Esophagus muscularis mucosa (tissue), 4 donors: ENCODE results near the gene HELZ2. TPM values are rescaled to one million over a fixed set of nuclear protein-coding genes. Genes with fewer than 3 reads are reported as not detected.
"Not testable (repeated sequence)": the region's sequence is repeated elsewhere in the genome, so short reads cannot be mapped to it uniquely, and the experiment has no call there.

Experiments
- DNase-seq: peaks from one replicate; pipeline ENCODE4 v3.0.0-alpha.2; 2017; ENCODE audit errors: extremely low spot score
- H3K27ac ChIP-seq, 4 donors: fragments of 200-600 bp; sonication (generic); replicated peaks in 1 of 4; 1 replicate in 3 of 4; 2 replicates in 1 of 4; pipeline ENCODE4 v1.5.1; 2016 to 2019; ENCODE audit warnings: mild to moderate bottlenecking in 1 of 4
- H3K27me3 ChIP-seq, 4 donors: fragments of 200-600 bp; sonication (generic); one replicate each; pipeline versions ENCODE4 v1.5.1 to v1.6.0; 2016 to 2019
- H3K36me3 ChIP-seq, 4 donors: fragments of 200-600 bp; sonication (generic); one replicate each; pipeline ENCODE4 v1.5.1; 2016 to 2019
- H3K4me1 ChIP-seq, 4 donors: fragments of 200-600 bp; sonication (generic); one replicate each; pipeline ENCODE4 v1.5.1; 2016 to 2019
- H3K4me3 ChIP-seq, 4 donors: fragments of 200-600 bp; sonication (generic); 1 replicate in 2 of 4; 2 replicates in 2 of 4; pipeline ENCODE4 v1.5.1; 2016 to 2019; ENCODE audit warnings: mild to moderate bottlenecking in 4 of 4, moderate library complexity in 1 of 4
- H3K9me3 ChIP-seq, 4 donors: fragments of 200-600 bp; sonication (generic); 1 replicate in 3 of 4; 2 replicates in 1 of 4; pipeline ENCODE4 v1.5.1; 2016 to 2019
- EP300 ChIP-seq: sonication (generic); formaldehyde crosslinking; IDR thresholded peaks from one replicate; pipeline ENCODE4 v1.6.1; 2017; ENCODE audit warnings: antibody characterized with exemption
- POLR2A ChIP-seq: fragments of 450-650 bp; IDR thresholded peaks from one replicate; pipeline ENCODE4 v1.6.1; 2017; ENCODE audit warnings: antibody characterized with exemption, moderate library complexity, mild to moderate bottlenecking, low read depth
- POLR2AphosphoS5 ChIP-seq, 2 donors: sonication (generic); formaldehyde crosslinking; IDR thresholded peaks; one replicate each; pipeline ENCODE4 v1.6.1; 2017; ENCODE audit warnings: antibody characterized with exemption in 2 of 2
- WGBS: methylation state at CpG from one replicate; pipeline ENCODE4 v1.1.5; 2018; 5-methylcytosine and 5-hydroxymethylcytosine counted together
- intact Hi-C: fragments of 100-400 bp; cut with DNase I; formaldehyde crosslinking; loops from one replicate; pipeline ENCODE4 v1.15.1; 2023
- total RNA-seq, 4 donors: library from RNA; depleted of rRNA; stranded (reverse); fragments of >200 nt; gene quantifications; one replicate each; pipeline versions ENCODE4 v1.1.0 to v1.2.1, GENCODE V29; 2016
- TF ChIP-seq, protein P1 (sequence below), 3 experiments: fragments of 200-600 bp in 2 of 3; fragments of 450-650 bp in 1 of 3; sonication (generic) in 2 of 3; IDR thresholded peaks; one replicate each; pipeline ENCODE4 v1.5.1; 2017 to 2019; ENCODE audit warnings: antibody characterized with exemption in 3 of 3, mild to moderate bottlenecking in 2 of 3, moderate library complexity in 1 of 3

The HELZ2 gene
- total RNA-seq, 4 donors from 2014 or later, result 19.5 to 36.9 (median 30.3) TPM

DNA sequence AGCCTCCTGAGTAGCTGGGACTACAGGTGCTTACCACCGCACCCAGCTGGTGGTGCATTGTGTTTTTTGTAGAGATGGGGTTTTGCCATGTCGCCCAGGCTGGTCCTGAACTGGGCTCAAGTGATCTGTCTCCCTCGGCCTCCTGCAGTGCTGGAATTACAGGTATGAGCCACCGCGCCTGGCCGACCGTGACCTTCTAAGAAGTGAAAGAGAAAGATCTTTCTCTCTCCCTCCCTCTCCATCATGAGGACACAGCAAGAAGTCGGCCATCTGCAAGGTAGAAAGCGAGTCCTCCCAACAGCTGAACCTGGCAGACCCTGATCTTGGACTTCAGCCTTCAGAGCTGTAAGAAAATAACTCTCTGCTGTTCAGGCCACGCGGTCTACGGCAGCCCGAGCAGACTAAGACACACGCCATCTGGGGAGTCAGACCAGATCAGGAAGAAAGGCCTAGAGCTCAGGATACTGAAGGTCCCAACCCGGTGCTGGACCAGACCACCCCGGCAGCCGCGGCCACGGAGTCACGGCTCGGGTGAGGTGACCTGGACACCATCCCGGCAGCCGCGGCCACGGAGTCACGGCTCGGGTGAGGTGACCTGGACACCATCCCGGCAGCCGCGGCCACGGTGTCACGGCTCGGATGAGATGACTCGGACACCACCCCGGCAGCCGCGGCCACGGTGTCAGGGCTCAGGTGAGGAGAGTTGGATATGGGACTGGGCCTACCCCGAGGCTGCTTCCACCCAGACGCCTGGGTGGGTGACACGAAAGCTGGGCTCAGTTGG lies 43.2 kb upstream of the HELZ2 start:
- no peak for TF ChIP-seq EP300
- no peak for TF ChIP-seq POLR2A
- TF ChIP-seq POLR2AphosphoS5 (IDR thresholded peaks at IDR 0.05), result no peak
- TF ChIP-seq, protein P1, sequence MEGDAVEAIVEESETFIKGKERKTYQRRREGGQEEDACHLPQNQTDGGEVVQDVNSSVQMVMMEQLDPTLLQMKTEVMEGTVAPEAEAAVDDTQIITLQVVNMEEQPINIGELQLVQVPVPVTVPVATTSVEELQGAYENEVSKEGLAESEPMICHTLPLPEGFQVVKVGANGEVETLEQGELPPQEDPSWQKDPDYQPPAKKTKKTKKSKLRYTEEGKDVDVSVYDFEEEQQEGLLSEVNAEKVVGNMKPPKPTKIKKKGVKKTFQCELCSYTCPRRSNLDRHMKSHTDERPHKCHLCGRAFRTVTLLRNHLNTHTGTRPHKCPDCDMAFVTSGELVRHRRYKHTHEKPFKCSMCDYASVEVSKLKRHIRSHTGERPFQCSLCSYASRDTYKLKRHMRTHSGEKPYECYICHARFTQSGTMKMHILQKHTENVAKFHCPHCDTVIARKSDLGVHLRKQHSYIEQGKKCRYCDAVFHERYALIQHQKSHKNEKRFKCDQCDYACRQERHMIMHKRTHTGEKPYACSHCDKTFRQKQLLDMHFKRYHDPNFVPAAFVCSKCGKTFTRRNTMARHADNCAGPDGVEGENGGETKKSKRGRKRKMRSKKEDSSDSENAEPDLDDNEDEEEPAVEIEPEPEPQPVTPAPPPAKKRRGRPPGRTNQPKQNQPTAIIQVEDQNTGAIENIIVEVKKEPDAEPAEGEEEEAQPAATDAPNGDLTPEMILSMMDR (IDR thresholded peaks at IDR 0.05), result no peak
- Histone ChIP-seq H3K27ac (no peak overlapping the region), H3K27me3 (no peaks in the 10 kb centered on the region), H3K36me3 (peaks cover 21 to 55% (median 44%) of the 10 kb centered on the region in 4 donors), H3K4me1 (peaks cover 0 to 9% (median 2%) of the 10 kb centered on the region in 4 donors), H3K9me3 (no peaks in the 10 kb centered on the region), H3K4me3 (no peak overlapping the region)
- WGBS, result 91% methylated on average over 34 of the region's 41 CpGs
- intact Hi-C loops, result no loop called here
- no peak for DNase-seq

DNA sequence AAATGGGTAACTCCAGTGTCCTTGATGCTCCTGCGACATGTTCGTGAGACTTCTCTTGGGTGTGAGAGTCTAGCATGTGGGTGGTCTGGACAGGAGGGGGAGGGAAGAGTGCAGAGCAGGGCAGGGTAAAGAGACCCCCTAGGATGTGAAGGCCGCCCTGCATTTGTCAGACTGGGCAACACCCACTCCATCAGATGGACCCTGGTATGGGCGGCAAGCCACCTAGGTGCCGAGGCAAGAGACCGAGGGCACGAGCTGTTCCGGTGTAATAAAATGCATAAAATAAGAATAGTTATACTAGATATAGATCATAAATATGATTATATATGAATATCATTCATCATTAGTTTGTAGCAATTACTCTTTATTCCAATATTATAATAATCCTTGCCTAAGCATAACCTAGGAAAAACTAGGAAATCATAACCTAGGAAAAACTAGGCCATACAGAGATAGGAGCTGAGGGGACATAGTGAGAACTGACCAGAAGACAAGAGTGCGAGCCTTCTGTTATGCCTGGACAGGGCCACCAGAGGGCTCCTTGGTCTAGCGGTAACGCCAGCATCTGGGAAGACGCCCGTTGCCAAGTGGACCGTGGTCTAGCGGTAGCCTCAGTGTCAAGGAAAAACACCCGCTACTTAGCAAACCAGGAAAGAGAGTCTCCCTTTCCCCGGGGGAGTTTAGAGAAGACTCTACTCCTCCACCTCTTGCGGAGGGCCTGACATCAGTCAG lies 40.0 kb upstream of the HELZ2 start:
- WGBS, result 74% methylated on average over 17 of the region's 18 CpGs
- peaks cover 16 to 53% (median 43%) of the 10 kb centered on the region in 4 donors for H3K36me3 ChIP-seq
- H3K4me3 ChIP-seq, H3K4me1 ChIP-seq, H3K27me3 ChIP-seq, intact Hi-C loops, H3K9me3 ChIP-seq, H3K27ac ChIP-seq, DNase-seq: not testable (repeated sequence)
- TF ChIP-seq, protein P1 (IDR thresholded peaks at IDR 0.05), result peak; percentile 36 to 51 (median 39)

DNA sequence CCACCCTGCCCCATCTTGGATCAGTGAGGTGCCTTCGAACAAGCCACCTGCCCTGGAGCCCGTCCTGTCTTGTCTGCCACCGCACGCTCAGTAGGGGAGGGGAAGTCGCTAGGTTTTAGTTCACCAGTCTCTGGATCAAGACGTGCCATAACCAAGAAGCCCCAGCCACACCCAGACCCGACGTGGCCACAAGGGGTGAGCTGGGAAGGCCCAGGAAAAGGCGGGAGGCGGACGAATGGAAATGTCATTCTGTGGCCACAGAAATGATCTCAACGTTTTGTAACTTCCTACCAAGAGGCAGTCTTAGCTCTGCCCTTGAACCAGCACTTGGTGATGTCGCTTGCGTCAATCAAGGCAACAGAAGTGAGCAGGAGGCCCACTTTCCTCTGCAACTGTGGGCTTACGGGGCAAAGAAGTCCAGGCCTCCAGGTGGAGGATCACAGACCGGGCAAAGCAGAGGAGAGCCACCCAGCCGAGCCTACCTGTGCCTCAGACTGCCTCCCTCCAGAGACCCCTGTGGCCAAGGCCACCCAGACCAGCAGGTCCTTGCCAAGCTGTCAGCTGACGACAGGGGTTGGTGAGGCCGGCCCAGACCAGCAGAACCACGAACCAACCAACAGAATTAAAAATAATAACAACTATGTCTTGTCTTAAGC lies 38.4 kb upstream of the HELZ2 start:
- H3K27ac ChIP-seq, result no peak overlapping the region
- WGBS, result 76% methylated on average over 20 of the region's 20 CpGs
- H3K36me3 ChIP-seq, result peaks cover under 1 to 37% (median 26%) of the 10 kb centered on the region in 4 donors
- no peaks in the 10 kb centered on the region for H3K4me1 ChIP-seq
- intact Hi-C loops, result no loop called here
- no peak overlapping the region for H3K4me3 ChIP-seq
- DNase-seq, result no peak
- TF ChIP-seq POLR2AphosphoS5 (IDR thresholded peaks at IDR 0.05), result no peak
- TF ChIP-seq POLR2A, result no peak
- no peak for TF ChIP-seq EP300
- TF ChIP-seq, protein P1 (IDR thresholded peaks at IDR 0.05), result no peak
- no peaks in the 10 kb centered on the region for H3K9me3 ChIP-seq
- H3K27me3 ChIP-seq, result no peaks in the 10 kb centered on the region

DNA sequence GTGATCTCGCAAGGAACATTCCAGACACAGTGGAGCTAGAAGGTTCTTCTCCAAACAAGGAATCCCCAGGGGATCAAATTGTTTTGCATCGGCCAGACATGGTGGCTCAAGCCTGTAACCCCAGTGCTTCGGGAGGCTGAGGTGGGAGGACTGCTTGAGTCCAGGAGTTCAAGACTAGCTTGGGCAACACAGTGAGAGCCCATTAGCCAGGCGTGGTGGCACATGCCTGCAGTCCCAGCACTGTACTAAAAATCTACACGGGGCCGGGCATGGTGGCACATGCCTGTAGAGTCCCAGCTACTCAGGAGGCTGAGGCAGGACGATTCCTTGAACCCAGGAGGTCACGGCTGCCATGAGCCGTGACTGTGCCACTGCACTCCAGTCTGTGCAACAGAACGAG lies 37.6 kb upstream of the HELZ2 start:
- H3K27ac ChIP-seq, result no peak overlapping the region
- peaks cover 0 to 29% (median 20%) of the 10 kb centered on the region in 4 donors for H3K36me3 ChIP-seq
- H3K9me3 ChIP-seq, result no peaks in the 10 kb centered on the region
- no peak for DNase-seq
- no peaks in the 10 kb centered on the region for H3K4me1 ChIP-seq
- no peaks in the 10 kb centered on the region for H3K27me3 ChIP-seq
- H3K4me3 ChIP-seq, result no peak overlapping the region
- TF ChIP-seq POLR2A, result no peak
- no peak for TF ChIP-seq EP300
- TF ChIP-seq, protein P1 (IDR thresholded peaks at IDR 0.05), result no peak
- no peak for TF ChIP-seq POLR2AphosphoS5 (IDR thresholded peaks at IDR 0.05)
- WGBS, result 93% methylated on average over 8 of the region's 10 CpGs
- intact Hi-C loops, result no loop called here
